ENCODE results near the gene EPHB2. TPM values are rescaled to one million over a fixed set of nuclear protein-coding genes. Genes with fewer than 3 reads are reported as not detected.

Gene EPHB2
- polyA plus RNA-seq, 2 of the 4 experiments (the other 2 are of a cell fraction) = 13.0 to 35.3 TPM

DNA sequence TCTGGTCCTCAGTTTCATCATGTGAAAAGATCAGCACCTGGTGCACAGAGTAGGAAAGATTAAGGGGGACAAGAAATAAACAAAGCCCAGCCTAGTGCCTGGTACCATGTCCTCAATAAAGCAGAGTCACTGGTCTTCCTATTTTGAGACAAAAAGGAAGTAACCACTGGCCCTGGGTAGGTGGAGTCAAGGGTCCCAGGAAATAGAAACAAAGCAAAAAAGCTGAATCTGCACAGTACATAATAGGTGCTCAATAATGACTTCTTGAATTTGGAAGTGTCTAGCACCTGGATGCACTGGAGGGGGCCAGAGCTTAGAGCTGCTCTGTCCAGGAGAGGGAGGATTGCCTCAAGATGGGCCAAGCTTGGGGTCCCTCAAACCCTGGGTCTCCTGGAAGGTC is 1.9 kb upstream of the EPHB2 start:
- Histone ChIP-seq H3K4me2 (no peak overlapping the region), H3K27ac (peak overlapping the region in 1 of 2 experiments; percentile 28; a peak in 1 of 6 replicates), H3K9me3 (no peaks in the 10 kb centered on the region), H3K4me1 (peaks cover 27% of the 10 kb centered on the region), H3K4me3 (no peak overlapping the region)
- no peak for FAIRE-seq
- CTCF ChIA-PET = interaction anchor here (0.7 to 1.8 kb wide), 9 partner anchors 10 to 119 kb away, joined by 3 to 8 read pairs (median 3); no protein-coding TSS in a partner anchor
- DNase-seq (ENCODE audit: low read depth in 1 of 2, low spot score in 1 of 2) = no peak
- POLR2A ChIA-PET = no interaction called here
- no peak for TF ChIP-seq FOXS1 (CRISPR knock-in tag; IDR thresholded peaks at IDR 0.05)
- no peak for TF ChIP-seq HEYL (CRISPR knock-in tag; IDR thresholded peaks at IDR 0.05)
- no peak for TF ChIP-seq NR3C1 (IDR thresholded peaks at IDR 0.05)
- no peak for TF ChIP-seq FOSB (CRISPR knock-in tag; IDR thresholded peaks at IDR 0.05)
- TF ChIP-seq ZNF302 (CRISPR knock-in tag; IDR thresholded peaks at IDR 0.05) = no peak
- no peak for TF ChIP-seq BHLHE40 (IDR thresholded peaks at IDR 0.05; ENCODE audit: low read depth, low read length)
- TF ChIP-seq ZSCAN20 (CRISPR knock-in tag; IDR thresholded peaks at IDR 0.05) = no peak
- TF ChIP-seq, protein P1, sequence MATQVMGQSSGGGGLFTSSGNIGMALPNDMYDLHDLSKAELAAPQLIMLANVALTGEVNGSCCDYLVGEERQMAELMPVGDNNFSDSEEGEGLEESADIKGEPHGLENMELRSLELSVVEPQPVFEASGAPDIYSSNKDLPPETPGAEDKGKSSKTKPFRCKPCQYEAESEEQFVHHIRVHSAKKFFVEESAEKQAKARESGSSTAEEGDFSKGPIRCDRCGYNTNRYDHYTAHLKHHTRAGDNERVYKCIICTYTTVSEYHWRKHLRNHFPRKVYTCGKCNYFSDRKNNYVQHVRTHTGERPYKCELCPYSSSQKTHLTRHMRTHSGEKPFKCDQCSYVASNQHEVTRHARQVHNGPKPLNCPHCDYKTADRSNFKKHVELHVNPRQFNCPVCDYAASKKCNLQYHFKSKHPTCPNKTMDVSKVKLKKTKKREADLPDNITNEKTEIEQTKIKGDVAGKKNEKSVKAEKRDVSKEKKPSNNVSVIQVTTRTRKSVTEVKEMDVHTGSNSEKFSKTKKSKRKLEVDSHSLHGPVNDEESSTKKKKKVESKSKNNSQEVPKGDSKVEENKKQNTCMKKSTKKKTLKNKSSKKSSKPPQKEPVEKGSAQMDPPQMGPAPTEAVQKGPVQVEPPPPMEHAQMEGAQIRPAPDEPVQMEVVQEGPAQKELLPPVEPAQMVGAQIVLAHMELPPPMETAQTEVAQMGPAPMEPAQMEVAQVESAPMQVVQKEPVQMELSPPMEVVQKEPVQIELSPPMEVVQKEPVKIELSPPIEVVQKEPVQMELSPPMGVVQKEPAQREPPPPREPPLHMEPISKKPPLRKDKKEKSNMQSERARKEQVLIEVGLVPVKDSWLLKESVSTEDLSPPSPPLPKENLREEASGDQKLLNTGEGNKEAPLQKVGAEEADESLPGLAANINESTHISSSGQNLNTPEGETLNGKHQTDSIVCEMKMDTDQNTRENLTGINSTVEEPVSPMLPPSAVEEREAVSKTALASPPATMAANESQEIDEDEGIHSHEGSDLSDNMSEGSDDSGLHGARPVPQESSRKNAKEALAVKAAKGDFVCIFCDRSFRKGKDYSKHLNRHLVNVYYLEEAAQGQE (IDR thresholded peaks at IDR 0.05) = no peak
- TF ChIP-seq POLR2A (IDR thresholded peaks at IDR 0.05; ENCODE audit: low read length) = no peak
- TF ChIP-seq CBX2 (IDR thresholded peaks at IDR 0.05; ENCODE audit: borderline replicate concordance, low read depth) = no peak
- no peak for TF ChIP-seq KDM1A (IDR thresholded peaks at IDR 0.05; ENCODE audit: low read depth)
- TF ChIP-seq RCOR1 (IDR thresholded peaks at IDR 0.05; ENCODE audit: low read depth, low read length) = no peak
- TF ChIP-seq HOXB13 (CRISPR knock-in tag; IDR thresholded peaks at IDR 0.05; ENCODE audit: low read depth) = no peak
- no peak for TF ChIP-seq SMC3 (IDR thresholded peaks at IDR 0.05)
- no peak for TF ChIP-seq TFCP2L1 (CRISPR knock-in tag; IDR thresholded peaks at IDR 0.05)
- no peak for TF ChIP-seq ATOH8 (CRISPR knock-in tag; IDR thresholded peaks at IDR 0.05; ENCODE audit: low read depth)
- no peak for TF ChIP-seq CHD2 (IDR thresholded peaks at IDR 0.05; ENCODE audit: low read length, partially characterized antibody)
- ATAC-seq = no peak

GRCh38 chr1:22709227-22709626 is 1.4 kb upstream of the EPHB2 start:
- H3K4me1 ChIP-seq = peaks cover 27% of the 10 kb centered on the region
- H3K4me2 ChIP-seq = peak overlapping the region; percentile 98; the same call in 2 of the 3 replicates
- H3K27ac ChIP-seq = peak overlapping the region in 1 of 2 experiments; percentile 100; a peak in 3 of 6 replicates
- H3K4me3 ChIP-seq = no peak overlapping the region
- DNase-seq (ENCODE audit: low read depth in 1 of 2, low spot score in 1 of 2) = peak; percentile 30 to 44
- 72% methylated on average over 3 of the region's 3 CpGs for WGBS (ENCODE audit: missing lambda C conversion rate)
- ChIA-PET CTCF (interaction anchor here (0.7 to 1.8 kb wide), 7 partner anchors 13 to 119 kb away, joined by 3 to 8 read pairs (median 5); no protein-coding TSS in a partner anchor), POLR2A (no interaction called here)
- no peak for FAIRE-seq
- peak in 1 of 2 experiments; percentile 58; a peak in 3 of 6 replicates for ATAC-seq
- no peaks in the 10 kb centered on the region for H3K9me3 ChIP-seq
- TF ChIP-seq HDAC2 (IDR thresholded peaks at IDR 0.05) (no peak), RAD21 (conservative IDR thresholded peaks at IDR 0.05 in 1 of 2, IDR thresholded peaks at IDR 0.05 in 1 of 2) (0 out of 5 replicates have a peak, but pooled peaks of 1 of the 2 experiments have one; percentile 10), ZFP36 (IDR thresholded peaks at IDR 0.05; ENCODE audit: borderline replicate concordance, partially characterized antibody) (peak; percentile 58)
- TF ChIP-seq, protein P2, sequence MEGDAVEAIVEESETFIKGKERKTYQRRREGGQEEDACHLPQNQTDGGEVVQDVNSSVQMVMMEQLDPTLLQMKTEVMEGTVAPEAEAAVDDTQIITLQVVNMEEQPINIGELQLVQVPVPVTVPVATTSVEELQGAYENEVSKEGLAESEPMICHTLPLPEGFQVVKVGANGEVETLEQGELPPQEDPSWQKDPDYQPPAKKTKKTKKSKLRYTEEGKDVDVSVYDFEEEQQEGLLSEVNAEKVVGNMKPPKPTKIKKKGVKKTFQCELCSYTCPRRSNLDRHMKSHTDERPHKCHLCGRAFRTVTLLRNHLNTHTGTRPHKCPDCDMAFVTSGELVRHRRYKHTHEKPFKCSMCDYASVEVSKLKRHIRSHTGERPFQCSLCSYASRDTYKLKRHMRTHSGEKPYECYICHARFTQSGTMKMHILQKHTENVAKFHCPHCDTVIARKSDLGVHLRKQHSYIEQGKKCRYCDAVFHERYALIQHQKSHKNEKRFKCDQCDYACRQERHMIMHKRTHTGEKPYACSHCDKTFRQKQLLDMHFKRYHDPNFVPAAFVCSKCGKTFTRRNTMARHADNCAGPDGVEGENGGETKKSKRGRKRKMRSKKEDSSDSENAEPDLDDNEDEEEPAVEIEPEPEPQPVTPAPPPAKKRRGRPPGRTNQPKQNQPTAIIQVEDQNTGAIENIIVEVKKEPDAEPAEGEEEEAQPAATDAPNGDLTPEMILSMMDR (IDR thresholded peaks at IDR 0.05) = peak; percentile 17; the same call in 1 of the 3 replicates
